Esophagus (tissue), 2 donors: ENCODE measurements around the gene TPPP. TPM values are rescaled to one million over a fixed set of nuclear protein-coding genes. Genes with fewer than 3 reads are reported as not detected.
"Not testable (repeated sequence)": the region's sequence is repeated elsewhere in the genome, so short reads cannot be mapped to it uniquely, and the experiment has no call there.

ENCODE experiments used
- H3K27ac ChIP-seq, 2 donors: one replicate each; pipeline ENCODE4 v1.5.1; 2013; ENCODE audit warnings: low read depth in 2 of 2, mild to moderate bottlenecking in 2 of 2, inconsistent platforms in 1 of 2, low read length in 1 of 2, moderate library complexity in 1 of 2
- H3K27me3 ChIP-seq, 2 donors: one replicate each; pipeline ENCODE4 v1.6.1; 2013; ENCODE audit warnings: low read length in 2 of 2, control low read depth in 1 of 2, mild to moderate bottlenecking in 1 of 2; ENCODE audit not compliant: insufficient read depth in 2 of 2, control insufficient read depth in 1 of 2
- H3K36me3 ChIP-seq, 2 donors: one replicate each; pipeline ENCODE4 v1.6.1; 2013; ENCODE audit warnings: low read length in 1 of 2; ENCODE audit not compliant: control insufficient read depth in 2 of 2, insufficient read depth in 2 of 2
- H3K4me1 ChIP-seq, 2 donors: one replicate each; pipeline ENCODE4 v1.6.1; 2013; ENCODE audit warnings: low read length in 1 of 2; ENCODE audit not compliant: control insufficient read depth in 2 of 2, insufficient read depth in 2 of 2
- H3K4me3 ChIP-seq, 2 donors: one replicate each; pipeline ENCODE4 v1.5.1; 2013; ENCODE audit warnings: low read length in 2 of 2, mild to moderate bottlenecking in 2 of 2, low read depth in 1 of 2, moderate library complexity in 1 of 2
- H3K9me3 ChIP-seq, 2 donors: one replicate each; pipeline ENCODE4 v1.6.1; 2013; ENCODE audit warnings: mild to moderate bottlenecking in 2 of 2, low read depth in 1 of 2, low read length in 1 of 2, moderate library complexity in 1 of 2; ENCODE audit not compliant: control insufficient read depth in 2 of 2, insufficient read depth in 1 of 2
- WGBS, 2 donors: extraction: QIAGEN DNeasy Blood & Tissue Kit; methylation state at CpG; one replicate each; pipeline ENCODE4 v1.1.7; 2013; 5-methylcytosine and 5-hydroxymethylcytosine counted together
- polyA plus RNA-seq, 2 donors: library from polyadenylated mRNA; stranded (reverse); fragments of 200-250 nt; gene quantifications; one replicate each; pipeline ENCODE4 v1.2.3, GENCODE V29; 2013
- donor health status: healthy with polysubstance abuse.
- donor health status: Bipolar disorder and iron deficiency.

TPPP gene
- polyA plus RNA-seq, 2 donors, result 1.7 to 2.7 TPM

DNA sequence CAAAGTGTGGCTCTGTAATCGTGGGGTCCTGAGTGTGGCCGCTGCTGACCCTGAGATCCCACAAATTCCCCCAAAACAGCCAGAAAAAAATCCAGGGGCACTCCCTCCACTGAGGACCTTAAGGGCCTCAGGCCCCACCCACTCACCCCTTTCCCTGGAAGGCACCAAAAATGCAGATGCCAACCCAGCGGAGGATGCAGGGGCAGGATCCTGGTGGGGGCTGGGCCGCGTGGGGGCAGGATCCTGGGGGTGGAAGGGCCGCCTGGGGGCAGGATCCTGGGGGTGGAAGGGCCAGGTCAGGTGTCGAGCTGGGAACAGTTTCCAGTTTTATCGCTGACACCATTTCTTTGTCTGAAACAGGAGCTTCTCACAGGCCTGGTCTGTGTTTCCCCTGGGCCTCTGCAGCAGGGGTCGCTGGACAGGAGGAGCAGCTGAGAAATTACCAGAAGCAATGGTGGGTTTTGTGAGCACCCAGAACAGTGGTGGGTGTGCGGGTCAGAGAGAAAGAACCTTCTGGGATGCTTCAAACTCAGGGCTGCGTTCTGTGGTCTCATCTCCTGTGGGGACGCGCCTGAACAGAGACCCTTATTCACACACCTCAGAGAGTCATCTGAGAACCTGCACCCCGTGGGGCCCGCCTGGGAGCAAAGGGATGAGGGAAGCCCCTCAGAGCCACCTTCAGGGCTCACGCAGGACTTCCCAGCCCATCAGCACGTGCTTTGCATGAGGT, 13.8 kb downstream of the TPPP start:
- H3K27me3 ChIP-seq, H3K27ac ChIP-seq, H3K36me3 ChIP-seq, H3K9me3 ChIP-seq, H3K4me3 ChIP-seq, H3K4me1 ChIP-seq: not testable (repeated sequence)
- 80 to 87% methylated on average over 8 to 16 of the region's 17 CpGs for WGBS, 2 donors

DNA sequence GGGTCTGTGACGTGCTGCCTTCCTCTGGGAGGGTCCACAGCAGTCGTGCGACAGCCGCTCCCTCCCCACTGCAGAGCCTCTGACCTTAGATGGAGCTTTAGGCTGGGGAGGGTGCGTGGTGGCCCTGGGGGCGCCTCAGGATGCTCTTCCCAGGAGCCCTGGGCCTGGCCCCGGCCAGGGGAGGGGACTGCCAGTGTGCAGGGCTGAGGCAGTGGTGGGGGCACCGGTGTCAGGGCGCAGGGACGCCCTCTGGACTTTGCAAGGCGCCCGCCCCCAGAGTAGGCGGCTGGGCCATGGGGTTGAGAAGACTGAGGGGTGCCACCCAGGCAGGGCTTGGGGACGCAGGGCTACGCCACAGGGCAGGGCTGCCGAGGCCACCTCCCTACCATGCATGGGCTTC, 14.6 kb downstream of the TPPP start:
- H3K4me3 ChIP-seq, H3K36me3 ChIP-seq, H3K9me3 ChIP-seq, H3K27ac ChIP-seq, H3K27me3 ChIP-seq: not testable (repeated sequence)
- peaks cover 10 to 11% of the 10 kb centered on the region in 2 donors for H3K4me1 ChIP-seq
- 85 to 90% methylated on average over 12 to 16 of the region's 16 CpGs for WGBS, 2 donors

DNA sequence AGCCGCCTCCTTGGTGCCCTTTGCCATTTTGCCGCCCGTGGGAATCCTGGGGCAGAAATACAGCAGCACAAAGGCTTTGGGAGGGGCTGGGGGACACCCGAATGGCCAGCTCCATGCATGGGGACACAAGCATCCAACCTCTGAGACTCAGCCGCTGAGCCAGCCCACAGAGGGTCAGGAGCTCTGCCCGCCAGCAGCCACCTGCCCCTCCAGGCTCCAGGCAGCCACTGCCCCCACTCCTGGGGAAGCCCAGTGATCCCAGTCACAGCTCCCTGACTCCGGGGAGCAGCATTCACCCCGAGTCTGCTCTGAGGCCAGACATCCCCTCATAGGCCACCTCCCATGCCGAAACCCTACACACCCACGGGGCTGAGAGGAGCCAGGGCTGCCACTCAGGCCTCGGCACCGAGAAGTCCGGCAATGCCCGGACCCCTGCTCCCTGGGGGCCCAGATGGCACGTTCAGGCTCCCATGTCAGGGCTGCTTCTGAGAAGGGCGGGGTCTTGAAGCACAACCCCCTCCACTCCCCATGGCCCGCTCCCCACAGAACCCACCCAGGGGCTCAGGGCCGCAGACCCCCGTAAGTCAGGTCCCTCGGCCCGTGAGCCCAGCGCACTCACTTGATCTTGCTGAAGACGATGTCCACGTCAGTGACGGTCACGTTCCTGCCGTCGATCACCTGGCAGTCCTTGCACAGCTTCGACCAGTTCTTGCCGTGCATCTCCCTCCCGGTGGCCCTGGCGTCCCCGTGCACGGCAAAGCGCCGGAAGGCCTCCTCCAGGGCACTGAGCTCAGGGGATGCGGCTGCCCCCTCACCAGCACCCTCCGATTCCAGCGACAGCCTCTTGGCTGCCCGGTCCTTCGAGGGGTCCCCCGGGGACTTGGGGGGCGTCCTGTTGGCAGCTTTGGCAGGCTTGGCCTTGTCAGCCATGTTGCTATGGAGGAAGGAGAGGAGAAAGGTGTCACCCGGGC, 15.7 kb downstream of the TPPP start:
- no peaks in the 10 kb centered on the region for H3K27me3 ChIP-seq
- peaks cover 0 to 2% of the 10 kb centered on the region in 2 donors for H3K36me3 ChIP-seq
- no peaks in the 10 kb centered on the region for H3K9me3 ChIP-seq
- peaks cover 14 to 18% of the 10 kb centered on the region in 2 donors for H3K4me1 ChIP-seq
- H3K4me3 ChIP-seq, result no peak overlapping the region
- no peak overlapping the region for H3K27ac ChIP-seq
- WGBS, 2 donors, result 84 to 87% methylated on average over 43 to 44 of the region's 44 CpGs

DNA sequence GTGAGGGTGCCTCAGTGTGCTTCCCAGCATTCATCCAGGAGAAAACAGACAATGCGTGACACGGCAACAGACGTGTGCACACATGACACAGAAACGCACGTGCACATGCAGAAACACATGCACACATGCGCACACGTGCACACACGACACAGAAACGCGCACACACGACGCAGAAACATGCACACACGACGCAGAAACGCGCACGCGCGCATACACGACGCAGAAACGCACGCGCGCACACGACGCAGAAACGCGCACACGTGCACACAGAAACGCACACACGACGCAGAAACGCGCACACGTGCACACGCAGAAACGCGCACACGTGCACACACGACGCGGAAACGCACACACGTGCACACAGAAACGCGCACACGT, 16.5 kb downstream of the TPPP start:
- Histone ChIP-seq H3K27ac (no peak overlapping the region), H3K4me3 (no peak overlapping the region), H3K27me3 (no peaks in the 10 kb centered on the region), H3K9me3 (no peaks in the 10 kb centered on the region), H3K36me3 (peaks cover 0 to 2% of the 10 kb centered on the region in 2 donors), H3K4me1 (peaks cover 21 to 25% of the 10 kb centered on the region in 2 donors)
- WGBS, 2 donors, result 92 to 96% methylated on average over 48 of the region's 48 CpGs

DNA sequence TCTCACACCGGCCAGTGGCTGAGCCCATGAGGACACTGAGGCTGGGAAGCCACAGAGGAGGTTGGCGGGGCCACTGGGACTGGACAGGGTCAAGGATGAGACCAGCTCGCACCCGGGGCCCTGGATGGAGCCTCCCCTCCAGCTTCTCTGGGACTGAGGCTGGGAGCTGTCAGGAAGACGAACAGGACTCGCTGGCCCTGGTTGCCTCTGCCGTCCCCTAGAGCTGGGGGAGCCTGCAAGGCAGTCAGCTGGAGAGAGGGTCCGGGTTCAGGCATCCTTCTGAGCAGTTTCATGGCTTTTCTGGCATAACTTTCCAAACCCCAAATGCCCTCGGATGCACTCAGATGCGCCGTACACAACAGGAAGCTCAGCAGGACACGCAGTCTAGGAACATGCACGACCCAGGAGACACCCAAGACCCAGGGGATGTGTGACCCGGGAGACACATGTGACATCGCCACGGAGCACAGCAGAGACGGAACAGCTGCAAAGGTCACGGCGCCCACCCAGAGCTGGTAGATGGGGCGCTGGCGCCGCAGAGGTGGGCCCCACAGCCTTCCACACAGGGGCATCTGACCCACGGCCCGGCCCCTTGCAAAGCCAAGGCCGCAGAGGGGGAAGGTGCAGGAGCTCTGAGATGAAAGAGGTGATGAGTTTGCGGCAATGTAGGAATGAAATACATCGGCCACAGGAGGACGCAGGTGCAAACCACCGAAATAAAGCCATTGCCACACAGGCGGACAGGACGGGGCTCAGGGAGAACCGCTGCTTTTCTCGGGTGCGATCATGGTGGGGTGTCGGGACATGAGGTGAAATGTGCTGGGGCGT, 17.1 kb downstream of the TPPP start:
- Histone ChIP-seq H3K4me1 (peaks cover 22 to 30% of the 10 kb centered on the region in 2 donors), H3K36me3 (peaks cover 0 to 2% of the 10 kb centered on the region in 2 donors), H3K9me3 (no peaks in the 10 kb centered on the region), H3K27me3 (no peaks in the 10 kb centered on the region), H3K4me3 (no peak overlapping the region), H3K27ac (no peak overlapping the region)
- WGBS, 2 donors, result 82 to 84% methylated on average over 36 of the region's 36 CpGs

DNA sequence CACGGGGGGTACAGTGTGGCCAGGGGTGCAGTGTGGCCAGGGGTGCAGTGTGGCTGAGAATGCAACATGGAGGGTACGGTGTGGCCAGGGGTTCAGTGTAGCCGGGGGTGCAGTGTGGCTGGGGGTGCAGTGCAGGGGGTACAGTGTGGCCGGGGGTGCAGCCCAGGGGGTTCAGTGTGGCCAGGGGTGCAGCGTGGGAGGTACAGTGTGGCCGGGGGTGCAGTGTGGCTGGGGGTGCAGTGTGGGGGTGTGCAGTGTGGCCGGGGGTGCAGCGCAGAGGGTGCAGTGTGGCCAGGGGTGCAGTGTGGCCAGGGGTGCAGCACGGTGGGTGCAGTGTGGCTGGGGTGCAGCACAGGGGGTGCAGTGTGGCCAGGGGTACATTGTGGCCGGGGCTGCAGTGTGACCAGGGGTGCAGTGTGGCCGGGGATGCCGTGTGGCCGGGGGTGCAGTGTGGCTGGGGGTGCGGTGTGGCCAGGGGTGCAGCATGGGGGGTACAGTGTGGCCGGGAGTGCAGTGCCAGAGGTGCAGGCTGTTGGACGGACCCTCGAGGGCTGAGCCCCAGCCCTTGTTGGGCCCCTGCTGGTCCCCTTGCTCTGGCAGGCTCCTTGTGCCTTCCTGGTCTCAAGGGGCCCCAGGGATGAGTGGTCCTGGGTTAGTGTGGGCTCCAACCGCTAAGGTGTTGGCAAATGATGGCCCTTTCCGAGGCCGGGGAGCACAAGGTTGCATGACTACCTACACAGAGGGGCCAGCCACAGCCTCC, 17.9 kb downstream of the TPPP start:
- Histone ChIP-seq H3K9me3 (no peaks in the 10 kb centered on the region), H3K36me3 (peaks cover 0 to 2% of the 10 kb centered on the region in 2 donors), H3K4me1 (peaks cover 23 to 30% of the 10 kb centered on the region in 2 donors), H3K27me3 (no peaks in the 10 kb centered on the region), H3K27ac (no peak overlapping the region), H3K4me3 (no peak overlapping the region)
- WGBS, 2 donors, result 75 to 88% methylated on average over 17 to 20 of the region's 20 CpGs

DNA sequence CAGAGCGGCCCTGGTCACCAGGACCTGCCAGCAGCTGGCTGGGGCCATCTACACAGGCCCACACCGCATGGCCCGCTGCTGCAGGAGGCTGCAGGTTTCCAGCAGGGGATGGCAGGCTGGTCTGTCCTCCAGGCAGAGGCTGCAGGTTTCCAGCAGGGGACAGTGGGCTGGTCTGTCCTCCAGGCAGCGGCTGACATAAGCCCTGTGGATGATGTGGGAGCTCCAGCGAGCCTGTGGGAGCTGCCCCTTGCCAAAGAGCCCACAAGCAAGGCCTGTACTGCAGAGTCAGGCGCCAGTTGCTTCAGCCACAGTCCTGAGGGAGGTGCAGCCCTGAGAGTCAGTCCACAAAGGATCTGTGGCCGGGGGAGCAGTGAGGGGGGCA, 18.5 kb downstream of the TPPP start:
- H3K9me3 ChIP-seq, result no peaks in the 10 kb centered on the region
- H3K4me1 ChIP-seq, result peaks cover 23 to 30% of the 10 kb centered on the region in 2 donors
- 54 to 57% methylated on average over 6 to 7 of the region's 7 CpGs for WGBS, 2 donors
- no peaks in the 10 kb centered on the region for H3K27me3 ChIP-seq
- no peak overlapping the region for H3K4me3 ChIP-seq
- no peak overlapping the region for H3K27ac ChIP-seq
- peaks cover 0 to 2% of the 10 kb centered on the region in 2 donors for H3K36me3 ChIP-seq

DNA sequence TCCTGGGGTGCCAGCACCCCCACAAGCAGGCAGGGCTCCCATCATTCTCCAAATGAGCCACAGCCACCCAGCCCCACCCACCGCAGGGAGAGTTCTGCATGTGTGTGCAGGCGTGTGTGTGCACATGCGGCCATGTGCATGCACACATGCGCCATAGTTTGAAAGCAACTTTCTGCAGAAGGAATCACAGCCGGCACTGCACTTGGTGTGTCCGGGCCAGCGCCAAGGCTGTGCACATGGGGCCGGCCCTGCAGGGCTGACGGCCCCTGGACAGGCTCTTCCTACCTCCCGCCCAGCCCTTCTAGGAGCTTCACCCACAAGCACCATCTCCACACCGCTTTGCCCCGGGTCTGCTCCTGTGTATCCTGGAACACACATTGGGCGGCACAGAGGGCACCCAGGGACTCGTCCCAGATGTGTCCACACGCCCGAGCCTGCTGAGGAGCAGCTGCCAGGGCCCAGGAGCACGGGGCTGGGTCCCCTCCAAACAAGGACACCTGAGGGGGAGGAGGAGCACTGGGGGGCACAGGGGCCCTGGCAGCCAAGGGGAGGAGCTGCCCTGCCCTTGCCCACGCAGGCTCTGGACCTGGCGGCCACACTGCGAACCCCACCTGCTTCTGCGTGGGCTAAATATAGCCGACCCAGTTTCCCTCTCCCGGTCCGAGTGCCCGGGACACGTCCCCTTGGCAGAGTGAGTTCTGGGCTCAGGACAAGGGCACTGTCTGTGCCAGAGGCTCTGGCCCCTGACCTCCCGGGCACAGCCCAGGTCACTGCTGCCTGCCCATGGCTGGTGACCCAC, 19.1 kb downstream of the TPPP start:
- Histone ChIP-seq H3K27me3 (no peaks in the 10 kb centered on the region), H3K9me3 (no peaks in the 10 kb centered on the region), H3K4me3 (no peak overlapping the region), H3K36me3 (peaks cover 0 to 2% of the 10 kb centered on the region in 2 donors), H3K27ac (no peak overlapping the region), H3K4me1 (peaks cover 23 to 30% of the 10 kb centered on the region in 2 donors)
- WGBS, 2 donors, result 31 to 43% methylated on average over 27 of the region's 27 CpGs
